Central memory CD4-positive, alpha-beta T cell (primary cell): Measurements from ENCODE around the gene ACSM6.
"Not testable (repeated sequence)": the region's sequence is repeated elsewhere in the genome, so short reads cannot be mapped to it uniquely, and the experiment has no call there.

Experiments used
- DNase-seq: peaks from one replicate; pipeline ENCODE4 v3.0.0; 2022

Gene ACSM6

GRCh38 chr10:95217476-95217875 lies 23.4 kb downstream of the ACSM6 start:
- no peak for DNase-seq

DNA sequence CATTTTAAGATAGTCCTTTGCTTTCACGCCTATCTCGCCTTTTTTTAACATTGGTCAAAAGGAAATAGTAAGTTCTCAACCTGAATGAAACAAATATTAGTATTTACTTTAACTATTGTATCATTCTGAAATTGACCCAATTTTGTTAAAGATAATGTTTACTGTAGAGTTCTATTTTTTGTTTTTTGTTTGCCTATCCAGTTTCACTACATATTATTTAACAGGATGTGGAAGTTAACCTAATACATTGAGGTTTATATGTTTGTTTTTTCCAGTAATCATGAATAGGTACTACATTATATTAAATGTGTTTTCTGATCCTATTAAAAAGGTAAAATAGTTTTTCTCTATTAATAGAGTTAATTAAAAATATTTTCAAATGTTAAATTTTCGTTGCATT lies 26.5 kb downstream of the ACSM6 start:
- DNase-seq, result no peak

DNA sequence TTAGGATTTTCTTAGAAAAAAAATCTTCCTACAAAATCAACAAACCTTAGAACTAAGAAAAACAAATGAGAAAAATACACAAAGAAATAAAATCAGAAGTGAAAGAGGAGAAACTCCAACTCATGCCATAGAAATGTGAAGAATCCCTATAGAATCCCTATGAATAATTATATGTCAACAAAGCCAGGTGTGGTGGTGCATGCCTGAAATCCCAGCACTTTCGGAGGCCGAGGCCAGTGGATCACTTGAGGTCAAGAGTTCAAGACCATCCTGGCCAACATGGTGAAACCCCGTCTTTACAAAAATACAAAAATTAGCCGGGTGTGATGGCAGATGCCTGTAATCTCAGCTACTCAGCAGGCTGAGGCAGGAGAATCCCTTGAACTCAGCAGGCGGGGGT lies 27.1 kb downstream of the ACSM6 start:
- no peak for DNase-seq

- no peak for DNase-seq
Measured at GRCh38 chr10:95225136-95225535, 31.1 kb downstream of the ACSM6 start.

GRCh38 chr10:95228934-95229723 lies 35.1 kb downstream of the ACSM6 start:
- DNase-seq, result not testable (repeated sequence)

DNA sequence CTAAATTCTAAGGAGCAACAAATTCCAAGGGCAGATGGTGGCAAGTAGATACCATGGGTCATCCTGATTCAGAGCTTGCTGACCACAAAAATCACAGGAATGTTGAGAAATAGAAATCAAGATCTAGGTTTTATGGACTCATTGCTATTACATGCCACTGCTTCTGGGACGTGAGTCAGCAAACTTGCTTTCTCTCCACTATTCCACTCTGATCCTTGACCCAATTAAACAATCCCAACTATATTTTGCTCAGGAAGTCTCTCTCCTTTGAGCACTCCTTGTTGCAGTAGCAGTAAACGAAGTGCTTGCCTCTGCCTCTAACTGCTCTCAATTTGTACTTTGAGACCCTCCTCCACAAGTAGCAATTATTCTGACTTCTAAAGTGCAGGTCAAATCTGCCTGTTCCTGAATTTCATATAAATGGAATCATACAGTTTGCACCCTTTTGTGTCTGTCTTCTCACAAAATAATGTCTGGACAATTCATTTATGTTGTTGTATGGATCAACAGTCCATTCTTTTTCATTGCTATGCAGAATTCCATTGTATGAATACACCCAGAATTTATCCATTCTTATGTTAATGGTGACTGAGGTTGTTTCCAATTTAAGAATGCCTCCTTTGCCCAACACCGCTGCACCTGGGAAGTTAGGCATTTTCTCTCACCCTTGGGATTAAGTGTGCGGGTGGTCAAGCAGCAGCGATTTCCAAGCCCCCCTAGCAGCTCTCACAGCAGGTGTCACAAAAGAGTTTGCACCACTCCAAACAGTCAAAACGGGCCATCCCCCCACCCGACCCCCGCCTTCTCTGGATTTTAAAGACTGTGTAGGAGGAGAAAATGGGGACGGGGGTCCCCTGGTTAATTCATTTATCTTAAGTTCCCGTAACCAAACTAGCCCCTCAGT lies 35.9 kb downstream of the ACSM6 start:
- DNase-seq, result no peak

DNA sequence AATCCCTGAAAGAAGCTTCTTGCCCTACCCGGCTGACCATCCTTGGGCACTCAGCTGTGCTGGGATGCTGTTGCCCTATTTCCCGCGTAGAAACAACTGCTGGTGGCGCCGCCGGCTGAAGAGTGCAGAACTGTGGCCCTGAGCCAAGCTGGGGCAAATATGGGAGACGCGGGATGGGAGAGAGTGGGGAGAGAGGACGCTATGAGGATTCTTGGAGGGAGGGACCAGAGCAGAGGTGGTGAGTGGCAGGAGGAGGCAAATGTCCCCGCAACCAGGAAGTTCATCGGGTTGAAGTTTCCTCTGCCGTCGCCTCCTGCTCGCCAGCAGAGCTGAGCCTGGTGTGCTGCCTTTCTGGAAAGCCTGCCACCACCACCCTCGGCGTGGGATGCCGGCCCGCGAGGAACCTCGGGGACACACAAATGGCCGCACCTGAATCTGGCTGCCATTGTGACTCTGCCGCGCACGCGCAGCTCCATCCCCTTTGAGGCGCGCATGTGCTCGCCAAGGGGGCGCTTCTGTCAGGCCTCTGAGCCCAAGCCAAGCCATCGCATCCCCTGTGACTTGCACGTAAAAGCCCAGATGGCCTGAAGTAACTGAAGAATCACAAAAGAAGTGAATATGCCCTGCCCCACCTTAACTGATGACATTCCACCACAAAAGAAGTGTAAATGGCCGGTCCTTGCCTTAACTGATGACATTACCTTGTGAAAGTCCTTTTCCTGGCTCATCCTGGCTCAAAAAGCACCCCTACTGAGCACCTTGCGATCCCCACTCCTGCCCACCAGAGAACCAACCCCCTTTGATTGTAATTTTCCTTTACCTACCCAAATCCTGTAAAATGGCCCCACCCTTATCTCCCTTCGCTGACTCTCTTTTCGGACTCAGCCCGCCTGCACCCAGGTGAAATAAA lies 36.9 kb downstream of the ACSM6 start:
- peak; percentile 13 for DNase-seq

DNA sequence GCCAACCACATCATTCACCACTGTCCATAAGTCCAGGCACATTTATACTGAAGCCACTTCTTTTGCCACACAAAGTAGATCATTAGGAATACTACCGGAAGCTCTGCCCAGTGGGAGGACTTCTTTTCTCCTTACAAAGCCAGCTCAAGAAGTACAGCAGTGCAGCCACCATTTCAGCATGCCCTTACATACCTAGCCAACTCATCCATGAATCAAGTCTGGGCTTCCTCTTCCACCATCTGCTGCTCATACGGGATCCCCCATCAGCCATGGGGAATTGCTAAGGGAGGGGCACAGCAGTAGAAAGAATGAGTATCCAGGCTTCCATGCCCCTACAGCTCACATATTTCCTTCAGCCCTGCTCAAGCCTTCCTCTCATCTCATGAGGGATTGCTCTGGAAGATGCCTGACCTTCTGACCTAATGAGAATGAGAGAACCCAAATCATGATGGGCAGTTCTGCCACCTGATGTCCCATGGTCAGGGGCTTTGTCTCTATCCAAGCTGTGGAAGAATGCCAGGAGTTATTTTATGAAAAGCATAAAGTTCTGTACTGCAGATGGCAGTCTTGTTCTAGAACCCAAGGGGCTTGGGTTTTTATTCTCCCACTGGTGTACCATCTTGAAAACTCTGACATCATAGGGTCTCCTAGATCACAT lies 39.5 kb downstream of the ACSM6 start:
- DNase-seq, result no peak

GRCh38 chr10:95234951-95235350 lies 40.9 kb downstream of the ACSM6 start:
- DNase-seq, result no peak

DNA sequence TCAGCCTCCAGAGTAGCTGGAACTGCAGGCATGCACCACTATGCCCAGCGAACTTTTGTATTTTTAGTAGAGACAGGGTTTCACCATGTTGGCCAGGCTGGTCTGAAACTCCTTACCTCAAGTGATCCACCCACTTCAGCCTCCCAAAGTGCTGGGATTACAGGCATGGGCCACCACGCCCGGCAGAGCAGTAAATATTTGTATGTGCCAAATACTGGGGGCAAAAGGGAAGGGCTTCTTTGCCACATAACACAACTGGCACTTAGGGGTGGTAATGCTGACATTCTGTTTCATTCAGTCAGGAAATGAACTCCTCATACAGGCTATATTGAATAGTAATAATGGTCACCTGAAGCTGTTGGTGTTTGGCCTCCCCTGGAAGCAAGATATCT lies 41.6 kb downstream of the ACSM6 start:
- no peak for DNase-seq

GRCh38 chr10:95236068-95236903 lies 42.2 kb downstream of the ACSM6 start:
- no peak for DNase-seq

DNA sequence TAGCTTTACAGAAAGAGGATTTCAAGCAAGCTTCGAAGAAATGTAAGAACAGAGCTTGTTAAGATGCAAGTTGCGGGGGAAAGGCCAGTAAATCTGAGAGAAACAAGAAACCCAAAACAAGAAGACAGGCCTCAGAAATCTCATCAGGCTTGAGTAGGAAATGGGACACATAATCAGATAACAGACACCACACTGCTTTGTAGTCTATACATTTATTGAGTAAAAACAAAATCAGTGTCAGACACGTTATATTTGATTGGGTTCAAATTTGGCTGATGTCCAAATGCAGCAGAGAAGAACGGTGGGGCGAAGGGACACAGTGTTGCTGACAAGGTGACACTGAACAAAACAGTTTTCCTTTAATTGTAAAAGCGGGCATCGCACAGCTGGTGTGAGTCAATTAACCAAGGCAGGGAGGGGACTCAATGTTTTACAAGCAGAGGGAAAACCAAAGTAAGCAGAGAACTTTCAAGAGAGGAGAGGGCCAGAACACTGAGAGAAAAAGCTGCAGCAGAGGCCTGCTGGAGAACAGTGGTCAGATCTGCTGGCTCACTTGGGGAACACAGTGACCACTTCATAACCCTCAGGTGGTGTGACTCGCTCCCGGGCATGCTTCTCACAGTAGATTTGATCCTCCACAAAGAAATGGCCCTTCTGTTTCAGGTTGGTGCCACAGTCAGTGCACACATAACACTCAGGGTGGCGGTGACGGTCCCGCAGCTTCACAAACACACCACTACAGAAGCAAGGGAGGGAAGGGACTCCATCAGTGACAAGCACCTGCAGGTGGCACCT lies 43.5 kb downstream of the ACSM6 start:
- no peak for DNase-seq

DNA sequence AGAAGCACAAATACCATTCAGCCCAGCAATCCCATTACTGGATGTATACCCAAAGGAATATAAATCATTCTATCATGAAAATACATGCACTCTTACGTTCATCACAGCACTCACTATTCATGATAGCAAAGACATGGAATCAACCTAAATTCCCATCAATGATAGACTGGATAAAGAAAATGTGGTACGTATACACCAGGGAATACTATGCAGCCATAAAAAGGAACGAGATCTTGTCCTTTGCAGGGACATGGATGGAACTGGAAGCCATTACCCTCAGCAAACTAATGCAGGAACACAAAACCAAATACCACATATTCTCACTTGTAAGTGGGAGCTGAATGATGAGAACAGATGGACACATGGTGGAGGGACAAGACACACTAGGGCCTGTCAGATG lies 46.1 kb downstream of the ACSM6 start:
- not testable (repeated sequence) for DNase-seq

DNA sequence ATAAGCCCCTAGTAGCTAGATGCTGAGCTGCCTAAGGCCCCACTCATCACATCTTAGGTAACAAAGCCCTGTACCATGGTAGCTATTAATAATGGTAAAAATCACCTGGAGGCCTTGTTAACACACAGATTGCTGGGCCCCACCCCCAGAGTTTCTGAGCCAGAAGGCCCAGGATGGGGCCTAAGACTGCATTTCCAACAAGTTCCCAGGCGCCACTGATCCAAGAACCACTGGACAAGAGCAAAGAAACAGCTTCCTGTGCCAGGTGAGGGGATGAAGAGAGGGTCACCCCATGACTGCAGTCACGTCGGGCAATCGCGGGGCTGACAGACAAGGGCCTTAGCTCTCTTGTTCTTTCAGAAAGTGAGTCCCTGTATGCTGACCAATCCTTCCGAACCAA lies 46.8 kb downstream of the ACSM6 start:
- DNase-seq, result no peak

DNA sequence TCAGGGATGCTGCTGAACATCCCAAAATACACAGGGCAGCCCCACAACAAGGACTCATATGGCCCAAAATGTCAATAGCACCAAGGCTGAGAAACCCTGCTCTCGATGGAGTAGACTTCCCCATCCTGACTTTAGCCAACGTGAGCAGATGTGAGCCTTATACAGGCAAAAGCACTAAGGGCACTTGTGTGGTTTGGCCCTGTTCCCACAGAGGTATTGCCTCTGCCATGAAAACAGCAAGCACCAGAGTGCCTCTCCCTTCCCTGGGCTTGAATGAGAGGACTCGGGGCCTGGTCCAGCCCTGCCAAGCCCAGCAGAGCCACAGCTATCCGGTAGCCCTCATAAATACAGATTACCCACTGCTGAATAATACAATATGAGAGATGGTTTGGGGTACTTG lies 47.5 kb downstream of the ACSM6 start:
- no peak for DNase-seq

- no peak for DNase-seq
Measured at GRCh38 chr10:95242581-95243317, 48.7 kb downstream of the ACSM6 start.

- DNase-seq, result no peak
Measured at GRCh38 chr10:95243318-95243617, 49.2 kb downstream of the ACSM6 start.

DNA sequence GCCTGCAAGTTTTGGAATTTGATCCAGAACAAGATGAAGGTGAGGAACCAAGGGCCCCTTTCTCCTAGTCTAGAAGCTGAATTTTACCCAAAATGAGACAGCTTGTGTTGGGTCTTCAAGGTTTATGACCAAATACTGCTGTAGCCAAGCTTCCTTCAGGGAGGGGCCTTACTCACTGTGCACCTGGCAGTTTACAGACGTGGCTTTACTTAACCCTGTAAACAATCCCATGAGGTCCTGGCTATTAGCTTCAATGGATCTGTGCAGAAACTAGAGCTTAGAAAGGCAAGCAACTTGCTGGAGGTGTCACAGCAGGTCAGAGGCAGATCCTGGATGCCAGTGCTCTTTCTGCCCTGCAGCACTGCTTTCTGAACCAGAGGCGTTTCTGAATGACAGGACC lies 50.1 kb downstream of the ACSM6 start:
- DNase-seq, result no peak

DNA sequence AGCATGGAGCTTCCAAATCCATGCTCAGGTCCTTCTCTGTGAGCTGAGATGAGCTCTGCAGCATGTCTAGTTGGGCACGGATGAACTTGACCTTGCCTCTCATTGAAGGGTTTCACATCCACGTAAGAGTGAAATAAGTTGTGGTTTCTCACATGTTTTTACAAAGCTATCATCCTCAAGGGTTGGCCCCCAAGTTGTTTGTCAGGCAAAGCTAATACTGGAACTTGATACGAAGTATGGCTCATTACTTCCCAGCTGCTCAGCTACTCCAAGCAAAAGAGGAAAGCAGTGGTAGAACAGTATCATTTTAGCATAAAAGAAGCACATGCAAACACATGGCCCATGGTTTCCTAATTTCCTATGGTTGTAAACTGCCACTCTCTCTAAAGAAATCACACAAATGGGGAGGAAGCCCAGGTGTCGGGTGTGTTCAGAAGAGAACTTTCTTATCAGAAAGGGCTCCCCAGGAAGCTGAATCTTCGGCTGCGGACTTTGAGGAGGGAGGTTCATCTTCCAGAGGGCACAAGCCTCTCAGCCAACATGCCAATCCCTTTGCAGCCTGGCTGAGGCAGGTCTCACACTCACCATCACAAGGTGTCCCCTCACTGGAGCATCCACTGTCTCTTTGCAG lies 51.5 kb downstream of the ACSM6 start:
- DNase-seq, result no peak
